ENCODE data around the gene TEX19. TPM values are rescaled to one million over a fixed set of nuclear protein-coding genes. Genes with fewer than 3 reads are reported as not detected.

TEX19 gene
- total RNA-seq, 3 donors from 2014 or later, result not detected

GRCh38 chr17:82396601-82397435 is 37.8 kb downstream of the TEX19 start:
- Histone ChIP-seq H3K4me3 (no peak overlapping the region), H3K9me3 (no peaks in the 10 kb centered on the region), H3K4me1 (ENCODE audit: low read depth) (no peaks in the 10 kb centered on the region), H3K36me3 (ENCODE audit: low read depth) (no peaks in the 10 kb centered on the region)
- no peak for TF ChIP-seq CTCF (IDR thresholded peaks at IDR 0.05)
- DNase-seq, result peak in 1 of 3 donors; percentile 46
- ATAC-seq, result no peak
- intact Hi-C loops (cut with DNase I, micrococcal nuclease), result no loop called here

- H3K4me3 ChIP-seq, result no peak overlapping the region
- H3K9me3 ChIP-seq, result no peaks in the 10 kb centered on the region
- ATAC-seq (peak; percentile 40), DNase-seq (peak in 2 of 3 donors; percentile 45 to 57)
- H3K36me3 ChIP-seq (ENCODE audit: low read depth), result no peaks in the 10 kb centered on the region
- H3K4me1 ChIP-seq (ENCODE audit: low read depth), result no peaks in the 10 kb centered on the region
- intact Hi-C loops (cut with DNase I, micrococcal nuclease), result no loop called here
- no peak for TF ChIP-seq CTCF (IDR thresholded peaks at IDR 0.05)
Observed at GRCh38 chr17:82397449-82398335, 38.6 kb downstream of the TEX19 start.

- no peak overlapping the region for H3K4me3 ChIP-seq
- H3K9me3 ChIP-seq, result no peaks in the 10 kb centered on the region
- H3K36me3 ChIP-seq (ENCODE audit: low read depth), result no peaks in the 10 kb centered on the region
- ATAC-seq (no peak), DNase-seq (no peak)
- intact Hi-C loops (cut with DNase I, micrococcal nuclease), result no loop called here
- H3K4me1 ChIP-seq (ENCODE audit: low read depth), result no peaks in the 10 kb centered on the region
- TF ChIP-seq CTCF (IDR thresholded peaks at IDR 0.05), result no peak
Observed at GRCh38 chr17:82399041-82399441, 40.0 kb downstream of the TEX19 start.

GRCh38 chr17:82399601-82400101 is 40.6 kb downstream of the TEX19 start:
- Histone ChIP-seq H3K36me3 (ENCODE audit: low read depth) (no peaks in the 10 kb centered on the region), H3K4me3 (no peak overlapping the region), H3K4me1 (ENCODE audit: low read depth) (no peaks in the 10 kb centered on the region), H3K9me3 (no peaks in the 10 kb centered on the region)
- DNase-seq (no peak), ATAC-seq (no peak)
- intact Hi-C loops (cut with DNase I, micrococcal nuclease), result no loop called here
- TF ChIP-seq CTCF (IDR thresholded peaks at IDR 0.05), result no peak

GRCh38 chr17:82400206-82400605 is 41.2 kb downstream of the TEX19 start:
- TF ChIP-seq CTCF (IDR thresholded peaks at IDR 0.05), result no peak
- intact Hi-C loops (cut with DNase I, micrococcal nuclease), result no loop called here
- no peaks in the 10 kb centered on the region for H3K4me1 ChIP-seq (ENCODE audit: low read depth)
- H3K4me3 ChIP-seq, result no peak overlapping the region
- ATAC-seq (peak; percentile 21), DNase-seq (no peak)
- H3K9me3 ChIP-seq, result no peaks in the 10 kb centered on the region
- H3K36me3 ChIP-seq (ENCODE audit: low read depth), result no peaks in the 10 kb centered on the region
